Esophagus muscularis mucosa (tissue), 4 donors: ENCODE measurements around the gene GLOD4. TPM values are rescaled to one million over a fixed set of nuclear protein-coding genes. Genes with fewer than 3 reads are reported as not detected.
"Not testable (repeated sequence)": the region's sequence is repeated elsewhere in the genome, so short reads cannot be mapped to it uniquely, and the experiment has no call there.

Source experiments
- DNase-seq: peaks from one replicate; pipeline ENCODE4 v3.0.0-alpha.2; 2017; ENCODE audit errors: extremely low spot score
- H3K27ac ChIP-seq, 4 donors: fragments of 200-600 bp; sonication (generic); replicated peaks in 1 of 4; 1 replicate in 3 of 4; 2 replicates in 1 of 4; pipeline ENCODE4 v1.5.1; 2016 to 2019; ENCODE audit warnings: mild to moderate bottlenecking in 1 of 4
- H3K27me3 ChIP-seq, 4 donors: fragments of 200-600 bp; sonication (generic); one replicate each; pipeline versions ENCODE4 v1.5.1 to v1.6.0; 2016 to 2019
- H3K36me3 ChIP-seq, 4 donors: fragments of 200-600 bp; sonication (generic); one replicate each; pipeline ENCODE4 v1.5.1; 2016 to 2019
- H3K4me1 ChIP-seq, 4 donors: fragments of 200-600 bp; sonication (generic); one replicate each; pipeline ENCODE4 v1.5.1; 2016 to 2019
- H3K4me3 ChIP-seq, 4 donors: fragments of 200-600 bp; sonication (generic); 1 replicate in 2 of 4; 2 replicates in 2 of 4; pipeline ENCODE4 v1.5.1; 2016 to 2019; ENCODE audit warnings: mild to moderate bottlenecking in 4 of 4, moderate library complexity in 1 of 4
- H3K9me3 ChIP-seq, 4 donors: fragments of 200-600 bp; sonication (generic); 1 replicate in 3 of 4; 2 replicates in 1 of 4; pipeline ENCODE4 v1.5.1; 2016 to 2019
- EP300 ChIP-seq: sonication (generic); formaldehyde crosslinking; IDR thresholded peaks from one replicate; pipeline ENCODE4 v1.6.1; 2017; ENCODE audit warnings: antibody characterized with exemption
- POLR2A ChIP-seq: fragments of 450-650 bp; IDR thresholded peaks from one replicate; pipeline ENCODE4 v1.6.1; 2017; ENCODE audit warnings: antibody characterized with exemption, moderate library complexity, mild to moderate bottlenecking, low read depth
- POLR2AphosphoS5 ChIP-seq, 2 donors: sonication (generic); formaldehyde crosslinking; IDR thresholded peaks; one replicate each; pipeline ENCODE4 v1.6.1; 2017; ENCODE audit warnings: antibody characterized with exemption in 2 of 2
- WGBS: methylation state at CpG from one replicate; pipeline ENCODE4 v1.1.5; 2018; 5-methylcytosine and 5-hydroxymethylcytosine counted together
- intact Hi-C: fragments of 100-400 bp; cut with DNase I; formaldehyde crosslinking; loops from one replicate; pipeline ENCODE4 v1.15.1; 2023
- total RNA-seq, 4 donors: library from RNA; depleted of rRNA; stranded (reverse); fragments of >200 nt; gene quantifications; one replicate each; pipeline versions ENCODE4 v1.1.0 to v1.2.1, GENCODE V29; 2016
- TF ChIP-seq, protein P1 (sequence below), 3 experiments: fragments of 200-600 bp in 2 of 3; fragments of 450-650 bp in 1 of 3; sonication (generic) in 2 of 3; IDR thresholded peaks; one replicate each; pipeline ENCODE4 v1.5.1; 2017 to 2019; ENCODE audit warnings: antibody characterized with exemption in 3 of 3, mild to moderate bottlenecking in 2 of 3, moderate library complexity in 1 of 3

Gene GLOD4
- total RNA-seq, 4 donors from 2014 or later = 25.7 to 73.6 (median 53.9) TPM

DNA sequence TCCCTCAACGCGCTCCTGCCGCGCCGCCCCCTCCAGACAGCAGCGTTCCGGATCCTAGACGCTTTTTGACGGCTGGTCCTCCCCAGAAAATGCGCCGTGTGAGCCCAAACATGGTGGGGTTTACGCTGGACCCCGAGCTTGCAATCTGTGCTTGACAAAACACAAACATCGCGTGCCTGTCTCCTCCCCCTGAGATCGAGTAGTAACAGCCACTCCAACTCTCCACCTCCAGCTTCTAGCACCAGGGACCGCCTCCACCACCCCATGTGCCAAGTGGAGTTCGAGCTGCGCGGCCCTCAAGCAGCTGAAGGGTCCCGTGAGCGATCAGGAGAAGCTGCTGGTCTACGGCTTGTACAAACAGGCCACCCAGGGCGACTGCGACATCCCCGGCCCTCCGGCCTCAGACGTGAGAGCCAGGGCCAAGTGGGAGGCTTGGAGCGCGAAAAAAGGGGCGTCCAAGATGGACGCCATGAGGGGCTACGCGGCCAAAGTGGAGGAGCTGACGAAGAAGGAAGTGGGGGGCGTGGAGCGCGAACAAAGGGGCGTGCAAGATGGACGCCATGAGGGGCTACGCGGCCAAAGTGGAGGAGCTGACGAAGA lies 29.4 kb downstream of the GLOD4 start:
- H3K9me3 ChIP-seq = no peaks in the 10 kb centered on the region
- peaks cover 0 to 22% (median 18%) of the 10 kb centered on the region in 4 donors for H3K36me3 ChIP-seq
- WGBS = 32% methylated on average over 36 of the region's 43 CpGs
- H3K4me1 ChIP-seq = peaks cover 14 to 38% (median 24%) of the 10 kb centered on the region in 4 donors
- no peak for DNase-seq
- H3K4me3 ChIP-seq = peak overlapping the region; percentile 75 to 85 (median 80)
- intact Hi-C loops = loop anchor here (5.0 kb wide), 1 partner anchor 35 kb away; no protein-coding TSS in a partner anchor
- H3K27me3 ChIP-seq = no peaks in the 10 kb centered on the region
- TF ChIP-seq, protein P1, sequence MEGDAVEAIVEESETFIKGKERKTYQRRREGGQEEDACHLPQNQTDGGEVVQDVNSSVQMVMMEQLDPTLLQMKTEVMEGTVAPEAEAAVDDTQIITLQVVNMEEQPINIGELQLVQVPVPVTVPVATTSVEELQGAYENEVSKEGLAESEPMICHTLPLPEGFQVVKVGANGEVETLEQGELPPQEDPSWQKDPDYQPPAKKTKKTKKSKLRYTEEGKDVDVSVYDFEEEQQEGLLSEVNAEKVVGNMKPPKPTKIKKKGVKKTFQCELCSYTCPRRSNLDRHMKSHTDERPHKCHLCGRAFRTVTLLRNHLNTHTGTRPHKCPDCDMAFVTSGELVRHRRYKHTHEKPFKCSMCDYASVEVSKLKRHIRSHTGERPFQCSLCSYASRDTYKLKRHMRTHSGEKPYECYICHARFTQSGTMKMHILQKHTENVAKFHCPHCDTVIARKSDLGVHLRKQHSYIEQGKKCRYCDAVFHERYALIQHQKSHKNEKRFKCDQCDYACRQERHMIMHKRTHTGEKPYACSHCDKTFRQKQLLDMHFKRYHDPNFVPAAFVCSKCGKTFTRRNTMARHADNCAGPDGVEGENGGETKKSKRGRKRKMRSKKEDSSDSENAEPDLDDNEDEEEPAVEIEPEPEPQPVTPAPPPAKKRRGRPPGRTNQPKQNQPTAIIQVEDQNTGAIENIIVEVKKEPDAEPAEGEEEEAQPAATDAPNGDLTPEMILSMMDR (IDR thresholded peaks at IDR 0.05) = no peak
- TF ChIP-seq POLR2AphosphoS5 (IDR thresholded peaks at IDR 0.05) = peak in 1 of 2 donors; percentile 38
- peak overlapping the region; percentile 80 to 92 (median 86) for H3K27ac ChIP-seq

DNA sequence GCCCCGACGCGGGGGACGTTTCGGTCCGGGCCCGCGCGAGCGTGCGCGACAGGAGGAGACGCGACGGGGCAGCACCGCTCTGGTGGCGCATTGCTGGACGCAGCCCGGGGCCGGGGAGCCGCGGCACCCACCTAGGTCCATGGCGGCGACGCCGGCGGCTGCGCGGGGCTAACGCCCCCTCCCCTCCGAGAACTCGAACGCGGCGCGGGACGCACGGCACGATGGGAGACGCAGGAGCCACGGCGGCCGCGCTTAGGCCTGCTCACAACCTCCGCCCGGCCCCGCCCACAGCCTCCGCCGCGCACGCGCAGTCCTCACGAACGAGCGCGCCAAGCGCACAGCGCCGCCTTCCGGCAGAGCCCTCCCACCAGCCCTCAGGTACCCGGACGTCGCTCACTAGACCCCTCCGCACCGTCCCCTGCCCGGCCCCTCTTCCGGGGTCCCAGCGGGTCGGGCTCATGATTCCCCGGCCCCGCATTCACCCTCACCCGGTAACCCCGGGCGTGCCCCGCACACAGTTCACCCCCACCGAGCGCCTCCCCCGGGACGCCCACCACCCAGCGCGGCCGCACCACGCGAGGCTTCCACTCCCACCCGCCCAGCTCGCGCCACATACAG lies 30.0 kb downstream of the GLOD4 start, which contains the start of gene GEMIN4:
Gene GEMIN4, minus strand, starts transcription at position 263 of the 618 bp plus-strand sequence. Its CDS starts 122 bp downstream, at position 141.
- DNase-seq = peak; percentile 97
- Histone ChIP-seq H3K4me1 (peaks cover 14 to 38% (median 24%) of the 10 kb centered on the region in 4 donors), H3K4me3 (peak within 1 kb of the TSS; percentile 75 to 85 (median 80)), H3K27ac (peak within 1 kb of the TSS; percentile 80 to 92 (median 86)), H3K27me3 (no peaks in the 10 kb centered on the region), H3K36me3 (peaks cover 6 to 22% (median 18%) of the 10 kb centered on the region in 4 donors), H3K9me3 (no peaks in the 10 kb centered on the region)
- under 1% methylated on average over 30 of the region's 87 CpGs for WGBS
- intact Hi-C loops = loop anchor here (5.0 kb wide), 1 partner anchor 35 kb away; no protein-coding TSS in a partner anchor
- TF ChIP-seq POLR2AphosphoS5 (IDR thresholded peaks at IDR 0.05) (peak; percentile 89 to 91), EP300 (no peak), POLR2A (peak; percentile 62)
- TF ChIP-seq, protein P1 (IDR thresholded peaks at IDR 0.05) = peak in 2 of 3 experiments; percentile 95 to 97

DNA sequence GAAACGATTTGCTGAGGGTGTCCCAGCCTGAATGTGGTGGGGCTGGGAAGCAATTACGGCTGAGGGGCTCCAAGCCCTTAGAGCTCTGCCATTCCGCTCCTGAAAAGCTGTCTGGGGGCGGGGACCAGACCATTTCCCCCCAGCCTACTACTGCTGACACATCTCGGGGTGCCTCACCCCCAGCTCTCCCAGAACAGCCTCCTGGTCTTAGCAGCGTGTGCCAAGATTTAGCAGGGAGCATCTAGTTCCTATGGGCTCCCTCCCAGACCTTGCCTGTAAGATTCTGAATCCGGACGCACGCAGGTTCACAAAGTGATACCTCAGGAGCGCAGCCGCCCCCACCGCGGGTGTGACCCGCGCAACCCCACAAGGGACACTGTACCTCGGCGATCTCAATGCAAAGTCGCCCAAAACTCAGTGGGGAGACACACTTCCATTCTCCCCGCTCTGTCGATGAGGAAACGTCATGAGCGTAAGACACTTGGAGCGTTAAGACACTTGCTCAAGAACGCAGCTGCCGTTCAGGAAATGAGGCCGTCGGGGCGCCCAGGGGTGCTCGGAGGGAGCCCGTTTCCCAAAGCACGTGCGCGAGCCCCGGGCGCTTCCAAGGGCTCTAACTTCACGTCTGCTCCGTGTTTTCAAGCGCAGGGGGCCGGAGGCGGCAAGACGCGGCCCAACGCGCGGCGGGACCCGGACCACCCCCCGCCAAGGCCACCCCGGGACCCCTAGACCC lies 30.6 kb downstream of the GLOD4 start:
- TF ChIP-seq EP300 (no peak), POLR2AphosphoS5 (IDR thresholded peaks at IDR 0.05) (peak in 1 of 2 donors; percentile 4), POLR2A (no peak)
- Histone ChIP-seq H3K27me3 (no peaks in the 10 kb centered on the region), H3K9me3 (no peaks in the 10 kb centered on the region), H3K27ac (peak overlapping the region; percentile 80 to 92 (median 86)), H3K4me1 (peaks cover 14 to 38% (median 24%) of the 10 kb centered on the region in 4 donors), H3K4me3 (peak overlapping the region; percentile 75 to 85 (median 80)), H3K36me3 (peaks cover 12 to 22% (median 20%) of the 10 kb centered on the region in 4 donors)
- intact Hi-C loops = loop anchor here (2.0 to 5.0 kb wide), 2 partner anchors 19 to 34 kb away; partner anchors contain the start of gene TLCD3A
- WGBS = 11% methylated on average over 9 of the region's 49 CpGs
- no peak for DNase-seq

DNA sequence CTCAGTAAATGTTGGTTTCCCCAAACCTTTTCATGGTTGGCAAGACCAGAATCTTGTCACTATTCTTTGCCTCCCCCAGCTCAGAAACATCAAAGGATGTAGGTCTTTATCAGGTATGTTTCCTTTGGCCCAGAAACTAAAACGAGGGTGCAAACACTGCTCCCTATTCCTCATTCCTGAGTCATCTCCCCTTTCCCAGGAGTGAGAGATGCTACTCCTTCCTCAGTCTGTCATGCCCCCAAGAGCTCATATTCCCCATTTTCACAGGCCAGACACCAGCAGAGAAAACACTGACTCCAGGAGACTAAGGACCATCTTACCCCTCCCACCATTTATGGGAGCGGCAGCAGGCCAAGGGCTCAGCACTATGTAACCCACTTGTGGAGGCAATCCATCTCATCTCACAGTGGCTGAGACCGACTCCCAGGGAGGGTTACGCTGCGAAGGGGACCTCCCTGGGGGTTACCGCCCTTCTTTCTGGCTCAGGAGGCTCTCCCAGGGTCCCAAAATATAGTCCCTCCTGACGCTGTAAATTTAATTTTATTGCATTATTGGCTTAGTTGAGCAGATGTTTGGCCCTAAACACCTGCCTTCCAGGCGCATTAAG lies 31.5 kb downstream of the GLOD4 start:
- Histone ChIP-seq H3K36me3 (peaks cover 18 to 31% (median 29%) of the 10 kb centered on the region in 4 donors), H3K27me3 (no peaks in the 10 kb centered on the region), H3K9me3 (no peaks in the 10 kb centered on the region), H3K4me1 (peaks cover 14 to 31% (median 24%) of the 10 kb centered on the region in 4 donors), H3K27ac (no peak overlapping the region), H3K4me3 (peak overlapping the region in 3 of 4 donors; percentile 75 to 85 (median 76))
- TF ChIP-seq POLR2AphosphoS5 (IDR thresholded peaks at IDR 0.05) (no peak), EP300 (no peak), POLR2A (no peak)
- TF ChIP-seq, protein P1 (IDR thresholded peaks at IDR 0.05) = no peak
- intact Hi-C loops = loop anchor here (2.0 to 5.0 kb wide), 2 partner anchors 18 to 33 kb away; partner anchors contain the start of gene TLCD3A
- WGBS = 89% methylated on average over 8 of the region's 8 CpGs
- DNase-seq = no peak

DNA sequence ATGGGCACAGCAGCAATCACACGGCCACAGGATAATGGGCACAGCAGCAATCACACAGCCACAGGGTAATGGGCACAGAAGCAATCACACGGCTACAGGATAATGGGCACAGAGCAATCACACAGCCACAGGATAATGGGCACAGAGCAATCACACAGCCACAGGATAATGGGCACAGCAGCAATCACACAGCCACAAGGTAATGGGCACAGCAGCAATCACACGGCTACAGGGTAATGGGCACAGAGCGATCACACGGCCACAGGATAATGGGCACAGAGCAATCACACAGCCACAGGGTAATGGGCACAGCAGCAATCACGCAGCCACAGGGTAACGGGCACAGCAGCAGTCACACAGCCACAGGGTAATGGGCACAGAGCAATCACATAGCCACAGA lies 32.7 kb downstream of the GLOD4 start:
- H3K4me3 ChIP-seq, intact Hi-C loops, H3K27ac ChIP-seq, DNase-seq, H3K27me3 ChIP-seq, H3K9me3 ChIP-seq: not testable (repeated sequence)
- H3K4me1 ChIP-seq = peaks cover 14 to 31% (median 24%) of the 10 kb centered on the region in 4 donors
- 91% methylated on average over 7 of the region's 7 CpGs for WGBS
- H3K36me3 ChIP-seq = peaks cover 29 to 42% (median 41%) of the 10 kb centered on the region in 4 donors

DNA sequence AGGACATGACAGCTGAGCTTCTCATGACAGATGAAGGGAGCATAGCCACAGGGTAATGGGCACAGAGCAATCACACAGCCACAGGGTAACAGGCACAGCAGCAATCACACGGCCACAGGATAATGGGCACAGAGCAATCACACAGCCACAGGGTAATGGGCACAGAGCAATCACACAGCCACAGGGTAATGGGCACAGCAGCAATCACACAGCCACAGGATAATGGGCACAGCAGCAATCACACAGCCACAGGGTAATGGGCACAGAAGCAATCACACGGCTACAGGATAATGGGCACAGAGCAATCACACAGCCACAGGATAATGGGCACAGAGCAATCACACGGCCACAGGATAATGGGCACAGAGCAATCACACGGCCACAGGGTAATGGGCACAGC lies 33.5 kb downstream of the GLOD4 start:
- H3K27ac ChIP-seq, H3K27me3 ChIP-seq, DNase-seq, H3K4me3 ChIP-seq, H3K9me3 ChIP-seq, intact Hi-C loops: not testable (repeated sequence)
- 97% methylated on average over 3 of the region's 4 CpGs for WGBS
- Histone ChIP-seq H3K36me3 (peaks cover 34 to 50% (median 48%) of the 10 kb centered on the region in 4 donors), H3K4me1 (peaks cover 14 to 31% (median 24%) of the 10 kb centered on the region in 4 donors)
